DOHH2 (cell line): ENCODE results near the gene DPT.

Experiments
- H3F3A ChIP-seq: fragments of 200-600 bp; sonication (generic), shearing (Covaris generic); 2 replicates; pipeline ENCODE4 v1.6.0; 2016; ENCODE audit warnings: antibody characterized with exemption, mild to moderate bottlenecking; ENCODE audit not compliant: control insufficient read depth, insufficient read depth
- H3K27ac ChIP-seq: fragments of 200-600 bp; sonication (generic); 2 replicates; pipeline ENCODE4 v1.5.1; 2014; ENCODE audit warnings: low read depth, mild to moderate bottlenecking, low read length, moderate library complexity
- H3K27me3 ChIP-seq: fragments of 200-600 bp; sonication (generic); 2 replicates; pipeline ENCODE4 v1.6.1; 2014; ENCODE audit warnings: mild to moderate bottlenecking, low read length, mixed read lengths; ENCODE audit not compliant: control insufficient read depth
- H3K36me3 ChIP-seq: fragments of 200-600 bp; sonication (generic); 2 replicates; pipeline ENCODE4 v1.6.1; 2014; ENCODE audit warnings: mild to moderate bottlenecking, low read length, moderate library complexity, mixed read lengths; ENCODE audit not compliant: control insufficient read depth
- H3K4me1 ChIP-seq: fragments of 200-600 bp; sonication (generic); 2 replicates; pipeline ENCODE4 v1.6.1; 2014; ENCODE audit warnings: mild to moderate bottlenecking, low read length, mixed read lengths; ENCODE audit not compliant: control insufficient read depth
- H3K4me2 ChIP-seq: fragments of 200-600 bp; sonication (generic); 2 replicates; pipeline ENCODE4 v1.6.0; 2014; ENCODE audit warnings: mild to moderate bottlenecking, low read length, moderate library complexity
- H3K4me3 ChIP-seq: fragments of 200-600 bp; sonication (generic); 2 replicates; pipeline ENCODE4 v1.5.1; 2014; ENCODE audit warnings: mild to moderate bottlenecking, low read length, mixed read lengths
- H3K79me2 ChIP-seq: fragments of 200-600 bp; sonication (generic); 2 replicates; pipeline ENCODE4 v1.6.1; 2014; ENCODE audit warnings: mild to moderate bottlenecking, low read length, mixed read lengths; ENCODE audit not compliant: control insufficient read depth
- H3K9me2 ChIP-seq: fragments of 200-600 bp; sonication (generic); replicated peaks from 2 replicates; pipeline ENCODE4 v1.6.1; 2014; ENCODE audit warnings: mild to moderate bottlenecking, low read length, mixed read lengths; ENCODE audit not compliant: control insufficient read depth
- H3K9me3 ChIP-seq: fragments of 200-600 bp; sonication (generic); 2 replicates; pipeline ENCODE4 v1.6.1; 2014; ENCODE audit warnings: antibody characterized with exemption, low read length, mixed read lengths; ENCODE audit not compliant: control insufficient read depth, insufficient read depth
- H4K20me1 ChIP-seq: fragments of 200-600 bp; sonication (generic); 2 replicates; pipeline ENCODE4 v1.6.0; 2014; ENCODE audit warnings: low read depth, mild to moderate bottlenecking, antibody characterized with exemption, low read length, moderate library complexity; ENCODE audit not compliant: control insufficient read depth, insufficient read depth
- CTCF ChIP-seq: fragments of 200-600 bp; sonication (generic); IDR thresholded peaks from one replicate; pipeline ENCODE4 v1.5.1; 2014; ENCODE audit warnings: antibody characterized with exemption, mild to moderate bottlenecking, low read depth, low read length; ENCODE audit not compliant: poor library complexity, severe bottlenecking
- EZH2phosphoT487 ChIP-seq: fragments of 200-600 bp; sonication (generic); IDR thresholded peaks from 2 replicates; pipeline ENCODE4 v1.6.1; 2017; ENCODE audit warnings: borderline replicate concordance, mild to moderate bottlenecking, antibody characterized with exemption, low read length, moderate library complexity, mixed read lengths

DPT gene

GRCh38 chr1:168729405-168729802 is 398 bp upstream of the DPT start:
- H3K79me2 ChIP-seq = no peaks in the 10 kb centered on the region
- H3K27ac ChIP-seq = no peak overlapping the region
- no peaks in the 10 kb centered on the region for H4K20me1 ChIP-seq
- H3K27me3 ChIP-seq = no peaks in the 10 kb centered on the region
- H3K36me3 ChIP-seq = no peaks in the 10 kb centered on the region
- TF ChIP-seq EZH2phosphoT487 = no peak
- TF ChIP-seq CTCF = no peak
- no peaks in the 10 kb centered on the region for H3K4me1 ChIP-seq
- H3K9me3 ChIP-seq = no peaks in the 10 kb centered on the region
- no peaks in the 10 kb centered on the region for H3F3A ChIP-seq
- no peak overlapping the region for H3K4me2 ChIP-seq
- H3K9me2 ChIP-seq = no peaks in the 10 kb centered on the region
- H3K4me3 ChIP-seq = no peak overlapping the region

GRCh38 chr1:168726719-168727118 is 2.3 kb downstream of the DPT start:
- H3K9me3 ChIP-seq = no peaks in the 10 kb centered on the region
- TF ChIP-seq CTCF (no peak), EZH2phosphoT487 (no peak)
- no peaks in the 10 kb centered on the region for H4K20me1 ChIP-seq
- no peaks in the 10 kb centered on the region for H3F3A ChIP-seq
- no peaks in the 10 kb centered on the region for H3K9me2 ChIP-seq
- H3K36me3 ChIP-seq = no peaks in the 10 kb centered on the region
- H3K4me3 ChIP-seq = no peak overlapping the region
- H3K27ac ChIP-seq = no peak overlapping the region
- no peaks in the 10 kb centered on the region; the same call in 1 of the 2 replicates for H3K27me3 ChIP-seq
- no peak overlapping the region for H3K4me2 ChIP-seq
- no peaks in the 10 kb centered on the region for H3K79me2 ChIP-seq
- H3K4me1 ChIP-seq = no peaks in the 10 kb centered on the region

- Histone ChIP-seq H3K4me3 (no peak overlapping the region), H3F3A (no peaks in the 10 kb centered on the region), H3K4me1 (no peaks in the 10 kb centered on the region), H3K9me3 (no peaks in the 10 kb centered on the region), H3K27me3 (no peaks in the 10 kb centered on the region; the same call in 1 of the 2 replicates), H3K9me2 (no peaks in the 10 kb centered on the region), H3K36me3 (no peaks in the 10 kb centered on the region), H3K27ac (no peak overlapping the region), H3K79me2 (no peaks in the 10 kb centered on the region), H4K20me1 (no peaks in the 10 kb centered on the region), H3K4me2 (no peak overlapping the region)
- TF ChIP-seq EZH2phosphoT487 = no peak
- TF ChIP-seq CTCF = no peak
Observed at GRCh38 chr1:168726281-168726680, 2.7 kb downstream of the DPT start.

- no peaks in the 10 kb centered on the region for H3K79me2 ChIP-seq
- H4K20me1 ChIP-seq = no peaks in the 10 kb centered on the region
- no peak overlapping the region for H3K27ac ChIP-seq
- no peaks in the 10 kb centered on the region; the same call in 1 of the 2 replicates for H3K27me3 ChIP-seq
- no peaks in the 10 kb centered on the region for H3K36me3 ChIP-seq
- H3K9me3 ChIP-seq = no peaks in the 10 kb centered on the region
- no peaks in the 10 kb centered on the region for H3K9me2 ChIP-seq
- H3K4me3 ChIP-seq = no peak overlapping the region
- H3K4me1 ChIP-seq = no peaks in the 10 kb centered on the region
- H3K4me2 ChIP-seq = no peak overlapping the region
- no peaks in the 10 kb centered on the region for H3F3A ChIP-seq
- TF ChIP-seq EZH2phosphoT487 (no peak), CTCF (no peak)
Observed at GRCh38 chr1:168725831-168726230, 3.2 kb downstream of the DPT start.
